Mononuclear cell (primary cell): ENCODE measurements around the gene CCND1. TPM values are rescaled to one million over a fixed set of nuclear protein-coding genes. Genes with fewer than 3 reads are reported as not detected.

Experiments used
- H3K27me3 ChIP-seq: 2 replicates; pipeline ENCODE4 v1.6.0; 2011; ENCODE audit warnings: low read length, control low read depth; ENCODE audit not compliant: insufficient read depth
- H3K4me1 ChIP-seq: 2 replicates; pipeline ENCODE4 v1.5.1; 2011; ENCODE audit warnings: mild to moderate bottlenecking, low read length, control low read depth; ENCODE audit not compliant: insufficient read depth
- H3K4me3 ChIP-seq: 2 replicates; pipeline ENCODE4 v1.5.1; 2011; ENCODE audit warnings: mild to moderate bottlenecking, low read length, moderate library complexity
- H3K9me3 ChIP-seq: 2 replicates; pipeline ENCODE4 v1.5.1; 2011; ENCODE audit warnings: low read depth, mild to moderate bottlenecking, control low read depth, low read length
- total RNA-seq: library from RNA; depleted of rRNA; stranded (reverse); fragments of >200 nt; gene quantifications from one replicate; pipeline ENCODE4 v1.2.3, GENCODE V29; 2012

The CCND1 gene
- 1.3 TPM for total RNA-seq

- H3K27me3 ChIP-seq: peaks cover 50% of the 10 kb centered on the region
- peak within 1 kb of the TSS; percentile 53 for H3K4me3 ChIP-seq
- no peaks in the 10 kb centered on the region for H3K9me3 ChIP-seq
- H3K4me1 ChIP-seq: peaks cover 48% of the 10 kb centered on the region
Observed at GRCh38 chr11:69640995-69641581, at the start of gene CCND1. TSS of gene CCND1 (plus strand) at chr11:69641156. CDS start at chr11:69641314, 158 bp downstream.

DNA sequence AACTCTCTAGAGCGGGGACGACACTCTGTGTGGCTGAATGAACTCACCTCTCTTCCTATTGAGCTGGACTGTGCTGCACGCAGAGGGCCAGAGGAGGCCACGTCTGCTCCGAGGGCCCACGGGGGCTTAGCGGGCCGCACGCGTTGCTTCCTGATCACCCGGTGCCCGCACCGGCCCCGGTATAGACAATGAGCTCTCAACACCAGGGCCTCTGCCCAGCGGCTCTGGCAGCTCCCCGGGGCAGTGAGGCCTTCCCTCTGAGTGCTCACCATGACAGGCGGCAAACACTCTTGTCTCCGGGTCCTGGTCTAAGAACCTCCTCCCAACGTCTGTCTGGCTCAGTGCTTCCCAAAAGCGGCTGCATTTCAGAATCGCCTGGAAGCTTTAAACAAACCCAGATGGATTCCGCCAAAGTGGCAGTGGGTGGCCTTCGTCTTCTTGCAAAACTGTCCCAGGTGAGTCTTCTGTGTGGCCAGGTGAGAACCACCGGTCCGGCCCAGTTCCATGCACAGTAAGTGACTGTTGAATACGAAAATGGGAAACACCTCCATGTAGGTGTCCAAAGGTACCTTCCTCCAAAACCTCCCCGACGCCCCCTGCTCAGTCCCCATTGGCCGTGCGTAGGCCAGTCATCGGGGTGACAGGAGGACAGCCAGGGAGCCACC lies 47.8 kb upstream of the CCND1 start:
- Histone ChIP-seq H3K4me3 (no peak overlapping the region), H3K27me3 (no peaks in the 10 kb centered on the region), H3K4me1 (peaks cover 2% of the 10 kb centered on the region), H3K9me3 (no peaks in the 10 kb centered on the region)

DNA sequence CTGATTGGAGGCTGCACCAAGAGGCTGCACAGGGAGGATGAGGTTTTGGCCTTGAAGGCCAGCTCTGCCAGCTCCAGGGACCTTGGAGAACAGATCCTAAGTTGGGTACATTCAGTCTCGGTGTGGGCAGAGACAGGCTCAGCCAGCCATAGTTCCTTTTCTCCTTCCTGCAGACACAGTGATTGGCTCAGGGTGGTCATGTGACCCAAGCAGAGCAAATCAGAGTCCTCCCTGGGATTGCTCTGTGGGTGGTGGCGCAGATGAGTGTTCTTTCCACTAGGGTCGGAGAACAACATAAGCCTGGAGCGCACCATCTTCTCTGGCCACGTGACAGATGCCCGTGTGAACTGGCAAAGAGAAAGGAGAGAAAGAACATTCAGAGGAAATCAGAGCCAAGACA lies 47.1 kb upstream of the CCND1 start:
- H3K27me3 ChIP-seq: no peaks in the 10 kb centered on the region
- no peak overlapping the region for H3K4me3 ChIP-seq
- H3K4me1 ChIP-seq: peaks cover 4% of the 10 kb centered on the region
- H3K9me3 ChIP-seq: no peaks in the 10 kb centered on the region

DNA sequence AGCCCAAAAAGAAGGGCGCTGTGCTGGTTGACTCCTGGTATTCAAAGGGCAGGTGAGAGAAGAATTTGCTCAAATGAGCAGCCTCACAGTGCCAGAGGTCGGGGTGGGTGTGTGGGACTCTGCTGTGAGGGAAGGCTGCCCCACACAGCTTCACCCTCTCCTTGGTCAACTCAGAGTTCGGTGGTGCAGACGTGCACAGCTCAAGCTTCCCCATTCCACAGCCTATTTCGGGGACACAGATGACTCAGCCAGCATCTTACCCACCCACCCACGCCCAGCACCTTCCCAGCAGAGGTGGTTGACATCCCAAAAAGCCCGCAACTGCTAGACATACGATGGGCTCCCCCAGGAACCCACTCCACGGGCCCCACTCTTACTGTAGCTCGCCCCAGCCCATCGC lies 46.5 kb upstream of the CCND1 start:
- Histone ChIP-seq H3K27me3 (no peaks in the 10 kb centered on the region), H3K9me3 (no peaks in the 10 kb centered on the region), H3K4me3 (no peak overlapping the region), H3K4me1 (peaks cover 4% of the 10 kb centered on the region)

DNA sequence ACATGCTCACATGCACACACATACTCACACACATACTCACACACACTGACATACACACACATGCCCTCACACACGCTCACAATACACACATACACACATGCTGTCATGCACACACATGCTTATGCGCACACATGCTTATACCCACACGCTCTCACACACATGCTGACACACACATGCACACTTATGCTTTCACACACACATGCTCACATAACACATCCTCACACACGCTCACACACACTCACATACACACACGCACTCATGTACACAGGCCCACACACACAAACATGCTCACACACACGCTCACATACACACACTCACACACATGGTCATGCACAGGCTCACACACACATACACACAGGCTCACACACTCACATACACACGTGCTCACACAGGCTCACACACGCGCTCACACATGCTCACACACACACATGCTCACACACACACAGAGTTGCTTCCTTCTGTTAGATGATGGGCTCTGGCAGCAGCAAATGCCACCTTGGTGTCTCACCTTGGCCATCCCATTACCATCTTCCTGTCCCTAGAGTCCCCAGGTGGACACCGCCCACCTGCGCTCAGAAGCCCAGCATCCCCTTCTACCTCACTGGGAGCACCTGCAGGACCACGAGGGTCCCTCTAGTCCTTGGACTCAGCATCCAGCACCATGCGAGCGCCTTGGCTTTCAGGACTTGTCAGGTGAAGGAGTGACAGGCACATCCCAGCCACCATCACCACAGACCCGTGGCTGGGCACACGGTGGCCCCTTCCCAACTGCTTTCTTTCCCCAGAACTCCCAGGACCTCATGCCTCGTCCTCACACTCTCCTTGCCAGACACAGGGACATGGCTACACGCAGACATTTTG lies 44.9 kb upstream of the CCND1 start:
- H3K27me3 ChIP-seq: no peaks in the 10 kb centered on the region
- H3K4me3 ChIP-seq: no peak overlapping the region
- H3K4me1 ChIP-seq: peaks cover 4% of the 10 kb centered on the region
- H3K9me3 ChIP-seq: no peaks in the 10 kb centered on the region

DNA sequence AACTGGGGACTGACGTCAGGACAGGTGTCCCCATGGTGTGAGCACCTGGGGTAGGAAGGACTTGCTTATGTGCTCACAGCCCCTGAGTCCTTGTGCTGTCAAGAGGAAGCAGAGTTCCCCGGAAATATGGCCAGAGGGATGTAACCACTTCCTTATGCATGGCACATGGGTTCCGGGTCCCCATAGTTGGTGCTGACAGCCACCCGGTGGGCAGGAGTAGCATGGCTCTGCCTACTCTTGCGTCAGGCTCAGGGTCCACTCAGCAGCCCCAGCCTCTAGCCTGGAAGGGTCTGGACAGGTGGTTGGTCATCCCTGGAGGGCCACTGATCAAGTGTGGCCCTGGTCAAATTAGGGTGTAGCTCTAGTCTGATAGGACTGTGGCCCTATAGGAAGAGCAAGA lies 42.8 kb upstream of the CCND1 start:
- Histone ChIP-seq H3K27me3 (no peaks in the 10 kb centered on the region), H3K9me3 (no peaks in the 10 kb centered on the region), H3K4me3 (no peak overlapping the region), H3K4me1 (peaks cover 4% of the 10 kb centered on the region)

DNA sequence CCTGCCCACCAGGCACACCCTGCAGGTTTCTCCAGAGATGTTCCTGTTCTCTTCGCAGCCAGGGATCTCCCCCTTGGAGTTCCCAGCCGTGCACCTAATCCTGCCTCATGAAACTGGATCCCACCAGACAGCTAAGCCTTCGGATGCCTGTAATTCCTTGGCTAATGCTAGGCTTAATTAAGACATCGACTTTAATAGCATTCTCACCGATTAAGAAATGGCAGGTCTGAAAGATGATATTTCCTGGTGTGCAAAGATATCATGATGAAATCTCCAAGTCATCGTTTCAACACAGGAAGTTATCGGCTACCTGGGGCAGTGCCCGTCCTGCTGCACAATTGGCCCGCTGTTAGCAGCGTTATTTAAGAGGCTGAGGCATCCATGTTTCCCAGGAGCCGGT lies 41.5 kb upstream of the CCND1 start:
- H3K9me3 ChIP-seq: no peaks in the 10 kb centered on the region
- no peaks in the 10 kb centered on the region for H3K27me3 ChIP-seq

GRCh38 chr11:69600001-69600400 lies 41.0 kb upstream of the CCND1 start:
- H3K9me3 ChIP-seq: no peaks in the 10 kb centered on the region
- no peaks in the 10 kb centered on the region for H3K27me3 ChIP-seq
- H3K4me1 ChIP-seq: peaks cover 4% of the 10 kb centered on the region
- no peak overlapping the region for H3K4me3 ChIP-seq

More for the DNA sequence above, 41.5 kb upstream of the CCND1 start:
- Histone ChIP-seq H3K4me1 (peaks cover 4% of the 10 kb centered on the region), H3K4me3 (no peak overlapping the region)

DNA sequence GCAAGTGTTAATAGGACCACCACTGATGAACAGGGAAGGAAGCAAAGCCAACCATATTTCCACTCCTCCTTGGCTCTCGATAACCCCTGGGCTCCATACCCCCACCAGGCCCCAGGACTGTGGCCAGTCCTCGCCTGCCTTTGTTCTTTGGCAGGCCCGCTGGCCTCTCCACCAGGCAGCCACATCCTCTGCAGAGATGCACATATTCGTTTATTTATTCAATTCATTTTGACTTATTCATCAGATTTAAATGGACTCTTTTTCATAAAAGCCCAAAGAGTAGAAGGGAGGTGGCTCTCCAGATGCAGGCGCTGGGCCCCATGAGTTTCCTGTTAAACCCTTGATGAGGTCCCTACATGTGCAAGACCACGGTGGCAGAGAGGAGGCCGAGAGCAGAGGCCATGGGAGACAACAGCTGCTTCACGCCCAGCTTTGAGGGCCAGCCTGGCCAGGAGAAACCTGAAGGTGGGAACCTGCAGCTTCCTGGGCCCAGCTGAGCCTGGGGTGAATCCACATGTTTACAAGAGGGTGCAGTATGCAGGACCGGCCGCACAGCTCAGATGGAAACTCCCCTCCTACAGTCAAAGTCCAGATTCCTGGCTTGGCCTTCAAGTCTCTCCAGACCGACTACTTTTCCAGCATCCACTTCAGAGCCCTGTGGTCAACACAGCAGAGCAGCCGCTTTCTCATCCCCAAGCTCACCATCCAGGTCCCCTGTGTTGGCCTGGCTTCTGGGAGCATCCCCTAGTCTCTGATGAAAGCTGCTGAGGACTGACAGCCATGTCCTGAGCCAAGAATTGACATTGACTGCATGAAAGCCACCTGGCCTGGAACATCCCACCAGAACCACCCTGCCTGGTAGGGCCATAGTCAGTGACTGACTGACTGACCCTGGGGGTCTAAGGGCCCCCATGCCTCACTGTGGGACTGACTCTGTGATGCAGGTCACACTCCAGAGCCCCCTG lies 39.7 kb upstream of the CCND1 start:
- H3K4me1 ChIP-seq: peaks cover 4% of the 10 kb centered on the region
- no peaks in the 10 kb centered on the region for H3K27me3 ChIP-seq
- H3K4me3 ChIP-seq: no peak overlapping the region
- no peaks in the 10 kb centered on the region for H3K9me3 ChIP-seq

GRCh38 chr11:69603111-69603836 lies 37.7 kb upstream of the CCND1 start:
- Histone ChIP-seq H3K4me3 (no peak overlapping the region), H3K27me3 (no peaks in the 10 kb centered on the region), H3K9me3 (no peaks in the 10 kb centered on the region), H3K4me1 (peaks cover under 1% of the 10 kb centered on the region)

DNA sequence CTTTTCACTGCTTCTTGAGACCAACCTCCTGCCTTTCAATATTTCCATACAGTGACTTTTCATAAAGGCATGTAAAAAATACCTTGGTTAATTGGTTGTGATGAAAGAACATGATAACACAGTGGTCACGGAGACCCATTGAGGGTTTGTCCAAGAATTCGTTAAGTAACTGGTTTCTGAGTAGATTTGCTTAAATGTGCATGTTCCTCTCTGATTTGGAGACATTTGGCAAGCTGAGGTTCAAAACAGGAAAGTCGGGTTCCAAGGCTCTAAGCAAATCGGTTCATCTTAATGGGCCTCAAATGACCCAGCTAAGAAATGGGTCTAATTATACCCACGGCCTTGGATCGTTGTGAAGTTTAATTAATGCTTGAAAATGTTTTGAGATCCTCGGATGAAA lies 36.9 kb upstream of the CCND1 start:
- Histone ChIP-seq H3K27me3 (no peaks in the 10 kb centered on the region), H3K4me3 (no peak overlapping the region), H3K4me1 (no peaks in the 10 kb centered on the region), H3K9me3 (peaks cover 7% of the 10 kb centered on the region)

- no peak overlapping the region for H3K4me3 ChIP-seq
- no peaks in the 10 kb centered on the region for H3K27me3 ChIP-seq
- H3K9me3 ChIP-seq: peaks cover 8% of the 10 kb centered on the region
- H3K4me1 ChIP-seq: no peaks in the 10 kb centered on the region
Observed at GRCh38 chr11:69605737-69606526, 35.0 kb upstream of the CCND1 start.

- no peaks in the 10 kb centered on the region for H3K4me1 ChIP-seq
- H3K27me3 ChIP-seq: no peaks in the 10 kb centered on the region
- H3K9me3 ChIP-seq: peaks cover 8% of the 10 kb centered on the region
- H3K4me3 ChIP-seq: no peak overlapping the region
Observed at GRCh38 chr11:69609351-69609750, 31.6 kb upstream of the CCND1 start.
